K562 (cell line): ENCODE data around the gene ID1. TPM values are rescaled to one million over a fixed set of nuclear protein-coding genes. Genes with fewer than 3 reads are reported as not detected.

Experiments
- ADNP ChIP-seq: fragments of 200-800 bp; sonication (Bioruptor generic); IDR thresholded peaks from 2 replicates; pipeline ENCODE4 v1.6.1; 2016; ENCODE audit warnings: missing genetic modification characterization, missing compliant biosample characterization
- ARID2 ChIP-seq: fragments of 450-650 bp; IDR thresholded peaks from 2 replicates; pipeline ENCODE4 v1.6.1; 2017; ENCODE audit warnings: antibody characterized with exemption, mild to moderate bottlenecking
- COPS2 ChIP-seq: fragments of 450-650 bp; conservative IDR thresholded peaks from 2 replicates; pipeline ENCODE4 v1.6.1; 2016; ENCODE audit warnings: mild to moderate bottlenecking, moderate library complexity
- ETS2 ChIP-seq: IDR thresholded peaks from 2 replicates; pipeline ENCODE4 v1.6.1; 2016; ENCODE audit warnings: borderline replicate concordance, missing genetic modification characterization, mild to moderate bottlenecking, moderate library complexity, missing compliant biosample characterization; ENCODE audit not compliant: poor library complexity, severe bottlenecking
- FOXM1 ChIP-seq, 2 experiments: fragments of 450-650 bp in 1 of 2; sonication (generic) in 1 of 2; formaldehyde crosslinking in 1 of 2; IDR thresholded peaks; 2 replicates each; pipeline versions ENCODE4 v1.6.1 to v1.9.0; 2017 to 2022; ENCODE audit warnings: low read depth in 2 of 2, mild to moderate bottlenecking in 2 of 2, missing genetic modification reagents in 1 of 2, moderate library complexity in 1 of 2
- HSF4 ChIP-seq: fragments of 250-450 bp; sonication (Bioruptor Pico); IDR thresholded peaks from 2 replicates; pipeline ENCODE4 v2.1.2; 2022; ENCODE audit warnings: mild to moderate bottlenecking, moderate library complexity, borderline replicate concordance
- KLF16 ChIP-seq: IDR thresholded peaks from 2 replicates; pipeline ENCODE4 v1.6.1; 2016; ENCODE audit warnings: antibody characterized with exemption
- NR2C2 ChIP-seq, 2 experiments: fragments of 200-800 bp in 1 of 2; sonication (Bioruptor generic) in 1 of 2; sonication (generic) in 1 of 2; formaldehyde crosslinking in 1 of 2; IDR thresholded peaks; 2 replicates each; pipeline versions ENCODE4 v1.6.1 to v1.8.0; 2016 to 2022; ENCODE audit warnings: mild to moderate bottlenecking in 1 of 2, missing compliant biosample characterization in 1 of 2, missing genetic modification characterization in 1 of 2, missing genetic modification reagents in 1 of 2
- SMARCA4 ChIP-seq: fragments of 450-650 bp; IDR thresholded peaks from 2 replicates; pipeline ENCODE4 v1.6.1; 2016
- ZNF165 ChIP-seq: fragments of 250-450 bp; sonication (Bioruptor Pico); IDR thresholded peaks from 2 replicates; pipeline ENCODE4 v1.4.0; 2020; ENCODE audit warnings: borderline replicate concordance
- ZNF592 ChIP-seq: fragments of 450-650 bp; IDR thresholded peaks from 2 replicates; pipeline ENCODE4 v1.6.1; 2017; ENCODE audit warnings: antibody characterized with exemption, mild to moderate bottlenecking
- polyA plus RNA-seq, 8 experiments: library from polyadenylated mRNA; depleted of rRNA in 4 of 8; stranded (reverse) in 5 of 8; unstranded in 3 of 8; fragments of >200 nt; fragmentation: Nextera tagmentation in 2 of 8; fragmentation: Illumina TruSeq in 1 of 8; extraction: Ambion mirVana in 2 of 8; extraction: Trizol in 1 of 8; gene quantifications; 2 replicates each; pipeline versions ENCODE4 v1.2.1 to v1.2.3, GENCODE V29; 2011 to 2014; ENCODE audit warnings: inconsistent platforms in 1 of 8, missing spikeins in 1 of 8
- total RNA-seq, 7 experiments: library from RNA; depleted of rRNA in 6 of 7; stranded (reverse); fragments of >200 nt in 6 of 7; fragmentation: Illumina TruSeq in 2 of 7; extraction: Trizol in 2 of 7; gene quantifications; 2 replicates each; pipeline versions ENCODE4 v1.2.1 to v1.2.3, GENCODE V29; 2011 to 2021; ENCODE audit warnings: low replicate concordance in 1 of 7
- TF ChIP-seq, protein P1 (sequence below): fragments of 250-450 bp; sonication (Bioruptor Pico); IDR thresholded peaks from 2 replicates; pipeline ENCODE4 v1.5.0; 2021; ENCODE audit warnings: mild to moderate bottlenecking, moderate library complexity
- TF ChIP-seq, protein P2 (sequence below): sonication (generic); formaldehyde crosslinking; IDR thresholded peaks from 2 replicates; pipeline ENCODE4 v1.8.1; 2022; ENCODE audit warnings: missing genetic modification reagents
- TF ChIP-seq, protein P3 (sequence below): fragments of 250-450 bp; sonication (Bioruptor Pico); IDR thresholded peaks from 2 replicates; pipeline ENCODE4 v1.5.0; 2021; ENCODE audit warnings: mild to moderate bottlenecking, borderline replicate concordance

Gene ID1
- total and polyA plus RNA-seq, 9 of the 15 experiments (the other 6 are each of a cell fraction or from before 2014, with no cell fraction given) = 1.4 to 358 (median 65.0) TPM

- peak; percentile 75 for TF ChIP-seq ZNF592
- TF ChIP-seq FOXM1 (IDR thresholded peaks at IDR 0.05; ENCODE audit: low read depth) = 0 out of 2 replicates have a peak, but pooled peaks have one; percentile 1
- TF ChIP-seq FOXM1 (CRISPR knock-in tag; IDR thresholded peaks at IDR 0.05; ENCODE audit: low read depth) = no peak
- TF ChIP-seq ETS2 = no peak
- no peak for TF ChIP-seq COPS2
- TF ChIP-seq, protein P1, sequence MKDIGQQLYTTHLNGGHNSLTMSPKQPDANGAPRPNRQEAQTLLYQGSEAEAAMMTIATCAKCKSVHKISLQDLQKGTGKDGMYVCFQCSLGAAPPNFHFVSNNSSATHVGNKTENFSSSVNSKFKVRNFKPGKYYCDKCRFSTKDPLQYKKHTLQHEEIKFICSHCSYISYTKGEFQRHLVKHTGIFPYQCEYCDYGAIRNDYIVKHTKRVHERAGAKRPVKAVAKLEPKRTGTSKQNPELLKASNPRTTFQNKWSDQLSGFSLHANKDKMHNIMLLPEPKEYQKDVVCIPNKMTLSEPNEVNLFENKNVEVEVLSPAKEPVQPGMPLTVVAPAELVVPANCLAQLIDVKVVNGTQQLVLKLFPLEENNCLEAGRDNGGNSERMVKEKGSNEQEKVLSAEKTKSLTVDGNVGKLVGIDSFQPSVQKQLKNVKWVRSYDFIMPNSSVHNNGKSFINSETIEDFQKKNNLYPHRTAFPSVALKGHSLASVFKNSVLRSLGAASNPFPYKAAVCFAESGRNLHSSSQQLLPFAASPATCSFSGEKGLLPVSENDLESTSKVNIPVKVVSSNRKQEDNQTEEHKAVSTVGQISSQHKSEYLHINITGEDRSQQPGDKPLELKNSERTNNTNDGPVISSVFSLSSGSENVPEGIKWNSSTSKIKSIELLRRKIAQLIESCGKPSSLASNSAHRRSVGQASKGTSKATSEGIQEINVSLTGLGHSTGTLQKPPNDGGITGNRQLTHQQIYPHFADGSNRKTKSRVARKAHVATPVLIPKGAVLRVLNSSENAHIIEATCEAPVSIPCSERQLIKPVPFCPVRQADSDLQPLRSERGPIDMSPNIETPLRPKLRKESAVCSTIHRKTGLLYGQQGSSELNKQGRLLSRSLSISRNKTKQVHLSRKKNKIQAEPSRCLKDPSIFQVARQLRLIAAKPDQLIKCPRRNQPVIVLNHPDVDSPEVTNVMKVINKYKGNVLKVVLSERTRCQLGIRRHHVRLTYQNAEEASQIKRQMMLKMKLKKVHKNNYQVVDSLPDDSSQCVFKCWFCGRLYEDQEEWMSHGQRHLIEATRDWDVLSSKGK (CRISPR knock-in tag) = no peak
- TF ChIP-seq ZNF165 = no peak
- no peak for TF ChIP-seq KLF16
- TF ChIP-seq, protein P2, sequence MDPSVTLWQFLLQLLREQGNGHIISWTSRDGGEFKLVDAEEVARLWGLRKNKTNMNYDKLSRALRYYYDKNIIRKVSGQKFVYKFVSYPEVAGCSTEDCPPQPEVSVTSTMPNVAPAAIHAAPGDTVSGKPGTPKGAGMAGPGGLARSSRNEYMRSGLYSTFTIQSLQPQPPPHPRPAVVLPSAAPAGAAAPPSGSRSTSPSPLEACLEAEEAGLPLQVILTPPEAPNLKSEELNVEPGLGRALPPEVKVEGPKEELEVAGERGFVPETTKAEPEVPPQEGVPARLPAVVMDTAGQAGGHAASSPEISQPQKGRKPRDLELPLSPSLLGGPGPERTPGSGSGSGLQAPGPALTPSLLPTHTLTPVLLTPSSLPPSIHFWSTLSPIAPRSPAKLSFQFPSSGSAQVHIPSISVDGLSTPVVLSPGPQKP (CRISPR knock-in tag) = no peak
- TF ChIP-seq, protein P3, sequence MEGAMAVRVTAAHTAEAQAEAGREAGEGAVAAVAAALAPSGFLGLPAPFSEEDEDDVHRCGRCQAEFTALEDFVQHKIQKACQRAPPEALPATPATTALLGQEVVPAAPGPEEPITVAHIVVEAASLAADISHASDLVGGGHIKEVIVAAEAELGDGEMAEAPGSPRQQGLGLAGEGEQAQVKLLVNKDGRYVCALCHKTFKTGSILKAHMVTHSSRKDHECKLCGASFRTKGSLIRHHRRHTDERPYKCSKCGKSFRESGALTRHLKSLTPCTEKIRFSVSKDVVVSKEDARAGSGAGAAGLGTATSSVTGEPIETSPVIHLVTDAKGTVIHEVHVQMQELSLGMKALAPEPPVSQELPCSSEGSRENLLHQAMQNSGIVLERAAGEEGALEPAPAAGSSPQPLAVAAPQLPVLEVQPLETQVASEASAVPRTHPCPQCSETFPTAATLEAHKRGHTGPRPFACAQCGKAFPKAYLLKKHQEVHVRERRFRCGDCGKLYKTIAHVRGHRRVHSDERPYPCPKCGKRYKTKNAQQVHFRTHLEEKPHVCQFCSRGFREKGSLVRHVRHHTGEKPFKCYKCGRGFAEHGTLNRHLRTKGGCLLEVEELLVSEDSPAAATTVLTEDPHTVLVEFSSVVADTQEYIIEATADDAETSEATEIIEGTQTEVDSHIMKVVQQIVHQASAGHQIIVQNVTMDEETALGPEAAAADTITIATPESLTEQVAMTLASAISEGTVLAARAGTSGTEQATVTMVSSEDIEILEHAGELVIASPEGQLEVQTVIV (CRISPR knock-in tag) = no peak
- no peak for TF ChIP-seq SMARCA4
- TF ChIP-seq NR2C2 (CRISPR knock-in tag; IDR thresholded peaks at IDR 0.05) = no peak
- TF ChIP-seq NR2C2 (tag; IDR thresholded peaks at IDR 0.05) = no peak
- peak; percentile 56; the same call in 1 of the 2 replicates for TF ChIP-seq ADNP (tag)
- no peak for TF ChIP-seq HSF4 (CRISPR knock-in tag)
- TF ChIP-seq ARID2 = no peak
These were observed 9.3 kb upstream of the ID1 start (continued) for GRCh38 chr20:31595654-31596411.
